Erythroblast (primary cell): Measurements from ENCODE around the gene A3GALT2.

Experiments
- GATA1 ChIP-seq: IDR thresholded peaks from 2 replicates; pipeline ENCODE4 v1.6.1; 2011; ENCODE audit warnings: low read depth, mild to moderate bottlenecking, control low read depth, low read length, moderate library complexity
- POLR2A ChIP-seq: IDR thresholded peaks from 2 replicates; pipeline ENCODE4 v1.6.1; 2011; ENCODE audit warnings: mild to moderate bottlenecking, low read length

- TF ChIP-seq POLR2A (no peak), GATA1 (no peak)
Measured at GRCh38 chr1:33277488-33278084, 43.3 kb downstream of the A3GALT2 start.
